WI38 (cell line): ENCODE results near the gene EDRF1.

ENCODE experiments used
- H3K4me3 ChIP-seq: 2 replicates; pipeline ENCODE4 v1.5.1; 2011; ENCODE audit warnings: low read depth, mild to moderate bottlenecking, control low read depth, low read length
- TF ChIP-seq, protein P1 (sequence below): IDR thresholded peaks from 2 replicates; pipeline ENCODE4 v1.5.1; 2012; ENCODE audit warnings: low read depth, mild to moderate bottlenecking, control low read depth, low read length

The EDRF1 gene

DNA sequence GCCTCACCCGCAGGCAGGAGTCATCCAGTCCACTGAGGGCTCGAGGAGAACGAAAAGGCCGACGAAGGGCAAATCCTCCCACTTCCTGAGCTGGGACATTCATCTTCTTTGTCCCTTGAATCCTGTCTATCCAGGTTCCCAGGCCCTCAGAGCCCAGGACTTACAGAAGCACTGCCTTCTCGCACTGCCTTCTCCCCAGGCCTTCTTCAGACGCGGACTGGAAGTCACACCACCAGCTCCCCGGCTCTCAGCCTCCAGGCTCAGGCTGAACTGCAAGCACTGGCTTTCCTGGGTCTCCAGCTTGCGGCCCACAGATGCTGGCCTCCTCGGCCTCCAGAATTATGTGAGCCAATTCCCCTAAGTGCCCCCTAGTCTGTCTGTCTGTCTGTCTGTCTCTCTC lies 62.5 kb downstream of the EDRF1 start:
- TF ChIP-seq, protein P1, sequence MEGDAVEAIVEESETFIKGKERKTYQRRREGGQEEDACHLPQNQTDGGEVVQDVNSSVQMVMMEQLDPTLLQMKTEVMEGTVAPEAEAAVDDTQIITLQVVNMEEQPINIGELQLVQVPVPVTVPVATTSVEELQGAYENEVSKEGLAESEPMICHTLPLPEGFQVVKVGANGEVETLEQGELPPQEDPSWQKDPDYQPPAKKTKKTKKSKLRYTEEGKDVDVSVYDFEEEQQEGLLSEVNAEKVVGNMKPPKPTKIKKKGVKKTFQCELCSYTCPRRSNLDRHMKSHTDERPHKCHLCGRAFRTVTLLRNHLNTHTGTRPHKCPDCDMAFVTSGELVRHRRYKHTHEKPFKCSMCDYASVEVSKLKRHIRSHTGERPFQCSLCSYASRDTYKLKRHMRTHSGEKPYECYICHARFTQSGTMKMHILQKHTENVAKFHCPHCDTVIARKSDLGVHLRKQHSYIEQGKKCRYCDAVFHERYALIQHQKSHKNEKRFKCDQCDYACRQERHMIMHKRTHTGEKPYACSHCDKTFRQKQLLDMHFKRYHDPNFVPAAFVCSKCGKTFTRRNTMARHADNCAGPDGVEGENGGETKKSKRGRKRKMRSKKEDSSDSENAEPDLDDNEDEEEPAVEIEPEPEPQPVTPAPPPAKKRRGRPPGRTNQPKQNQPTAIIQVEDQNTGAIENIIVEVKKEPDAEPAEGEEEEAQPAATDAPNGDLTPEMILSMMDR, result no peak
- H3K4me3 ChIP-seq, result no peak overlapping the region

DNA sequence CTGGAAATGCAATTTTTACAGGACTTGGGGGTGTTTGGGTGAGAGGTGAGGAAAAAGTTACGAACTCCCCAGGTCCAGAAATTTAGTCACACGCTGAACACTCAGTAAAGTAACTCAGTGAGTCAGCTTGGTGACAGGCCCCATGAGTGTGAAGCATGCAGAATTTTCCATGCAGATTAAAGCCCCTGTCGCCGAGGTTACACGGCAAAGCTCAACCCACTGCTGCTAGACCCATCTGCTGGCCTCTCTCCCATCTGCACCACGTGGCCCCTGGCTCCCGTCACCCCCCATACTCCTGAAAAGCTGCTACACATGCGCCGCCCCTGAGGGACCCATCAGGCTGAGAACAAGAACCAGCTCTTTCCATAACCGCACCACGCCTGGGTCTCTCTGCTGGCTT lies 63.1 kb downstream of the EDRF1 start:
- TF ChIP-seq, protein P1, result no peak
- no peak overlapping the region for H3K4me3 ChIP-seq

DNA sequence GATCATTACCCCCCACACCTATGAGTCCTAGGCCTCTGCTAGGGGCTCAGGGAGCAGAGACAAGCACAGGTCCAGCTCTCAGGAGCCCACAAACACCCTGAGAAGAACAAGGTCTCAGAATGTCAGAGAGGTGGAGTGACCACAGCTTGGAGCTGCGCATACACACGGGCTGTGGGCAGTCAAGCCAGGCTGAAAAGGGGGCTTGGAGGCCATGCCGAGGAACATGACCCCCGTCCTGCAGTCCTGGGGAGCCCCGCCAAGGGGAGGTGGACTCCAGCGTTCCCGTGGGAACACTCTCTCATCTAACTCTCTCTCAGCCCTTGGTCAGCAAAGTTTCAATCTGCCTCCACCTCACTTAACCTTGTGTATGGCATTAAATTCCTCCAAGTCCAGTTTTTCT lies 63.9 kb downstream of the EDRF1 start:
- TF ChIP-seq, protein P1, result no peak
- no peak overlapping the region for H3K4me3 ChIP-seq

DNA sequence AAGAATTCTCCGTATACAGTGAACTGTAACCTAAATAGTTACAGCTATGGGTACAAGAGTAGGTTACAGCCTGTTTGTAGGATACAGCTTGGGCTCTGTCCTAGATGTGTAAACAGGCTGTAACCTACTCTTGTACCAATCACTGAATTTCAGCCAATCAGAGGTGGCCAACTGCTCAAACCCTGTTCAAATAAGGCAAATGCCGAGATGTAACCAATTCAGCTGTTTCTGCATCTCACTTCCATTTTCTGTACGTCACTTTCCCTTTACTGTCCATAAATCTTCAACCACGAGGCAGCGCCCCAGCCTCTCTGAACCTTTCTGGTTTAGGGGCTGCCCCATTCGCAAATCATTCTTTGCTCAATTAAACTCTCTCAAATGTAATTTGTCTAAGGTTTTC lies 64.4 kb downstream of the EDRF1 start:
- TF ChIP-seq, protein P1, result no peak
- no peak overlapping the region for H3K4me3 ChIP-seq

DNA sequence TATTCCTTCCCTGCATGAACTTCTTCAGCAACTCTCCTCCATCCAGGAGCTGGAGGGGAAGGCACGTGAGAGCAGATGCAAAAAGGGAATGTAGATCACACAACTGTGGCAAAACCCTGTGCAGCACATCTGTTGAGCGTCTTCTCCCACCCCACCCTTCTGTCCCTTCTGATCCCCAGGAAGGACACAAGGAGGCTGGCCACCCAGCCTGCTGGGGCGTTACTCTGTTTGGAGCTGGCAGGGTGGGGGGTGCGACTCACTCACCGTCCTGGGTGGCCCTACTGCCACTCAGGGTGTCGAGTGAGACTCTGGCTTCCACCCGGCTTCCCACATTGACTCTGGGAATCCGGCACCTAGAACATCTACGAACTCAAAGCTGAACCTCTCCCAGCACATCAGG lies 66.3 kb downstream of the EDRF1 start:
- H3K4me3 ChIP-seq, result no peak overlapping the region
- TF ChIP-seq, protein P1, result no peak

DNA sequence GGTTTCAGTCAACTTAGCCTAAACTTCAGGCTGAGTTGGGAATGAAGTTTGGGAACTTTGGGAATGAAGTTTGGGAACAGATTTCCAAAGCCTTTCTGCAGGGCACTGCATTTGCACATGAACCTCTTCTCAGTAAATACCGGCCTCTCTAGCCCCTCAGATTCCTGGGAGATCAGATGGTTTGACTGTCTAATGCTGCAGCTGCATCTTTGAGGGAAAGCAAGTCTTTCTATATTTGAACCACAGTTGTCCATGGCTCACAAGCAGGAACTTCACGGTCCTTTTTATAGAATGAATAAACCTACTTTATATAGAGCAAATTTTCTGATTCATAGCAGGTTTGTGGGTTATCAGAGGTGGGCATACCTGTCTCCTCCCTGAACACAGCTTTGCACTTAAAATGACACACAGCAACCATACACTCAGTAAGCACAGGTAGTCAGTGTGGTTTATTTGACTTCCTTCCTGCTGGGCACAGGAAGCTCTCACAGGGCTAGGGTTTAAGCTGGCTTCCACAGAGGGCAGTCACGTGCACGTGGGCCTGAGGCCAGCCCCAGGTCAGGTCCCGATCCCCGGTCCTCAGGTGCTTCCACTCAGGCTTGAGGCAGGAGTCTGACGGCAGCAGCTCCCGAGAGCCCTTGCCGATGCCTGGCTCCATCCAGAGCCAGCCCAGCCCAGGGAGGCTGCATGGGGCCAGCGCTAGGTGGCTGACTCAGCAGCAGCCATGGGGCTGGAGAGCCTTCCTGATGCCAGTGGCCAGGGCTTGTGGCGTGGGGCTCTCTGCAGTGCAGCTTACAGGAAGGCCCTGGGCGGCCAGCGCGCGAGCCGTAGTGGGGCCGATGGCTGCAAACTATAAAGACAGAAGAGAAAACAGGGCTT lies 68.9 kb downstream of the EDRF1 start:
- TF ChIP-seq, protein P1, result no peak
- no peak overlapping the region for H3K4me3 ChIP-seq
